Stimulated activated CD4-positive, alpha-beta T cell treated with anti-CD3 and anti-CD28 coated beads, TNF-alpha, amount 100 ng/mL, for 4 hours (primary cell): ENCODE data around the gene CD180.

ENCODE experiments used
- DNase-seq, 3 experiments: peaks; one replicate each; pipeline ENCODE4 v3.0.0-alpha.2; 2020; ENCODE audit warnings: low read depth in 3 of 3

Gene CD180

GRCh38 chr5:67211926-67212325 is 15.3 kb upstream of the CD180 start:
- DNase-seq: no peak

DNA sequence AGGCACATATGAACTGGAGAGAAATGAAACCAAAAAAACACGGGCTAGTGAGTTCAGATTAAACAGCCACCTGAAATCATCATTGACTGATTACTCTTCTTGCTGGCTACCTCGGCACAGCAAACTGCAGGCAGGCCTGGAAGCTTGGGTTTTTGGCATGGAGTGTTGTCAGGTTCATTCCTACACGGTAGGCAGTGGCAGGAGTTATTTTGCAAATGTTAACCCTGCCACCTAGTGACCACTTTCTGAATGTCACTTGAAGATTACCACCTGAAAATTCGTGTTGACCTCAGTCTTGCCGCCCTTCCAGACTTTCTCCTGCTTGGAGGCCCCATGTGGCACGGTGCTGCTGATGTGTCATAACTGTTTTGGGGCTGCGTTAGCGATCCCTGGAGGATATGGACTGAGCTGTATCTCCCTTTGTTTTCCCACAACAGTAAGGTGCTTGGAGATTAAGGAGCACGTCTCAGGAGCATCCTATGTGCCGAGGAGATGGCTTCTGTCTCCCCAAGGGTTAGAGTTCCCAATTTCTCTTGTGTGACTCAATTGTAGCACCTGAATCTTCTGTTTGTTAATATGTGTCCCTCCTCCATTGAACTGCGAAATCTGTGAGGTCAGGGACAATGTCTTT is 12.7 kb upstream of the CD180 start:
- DNase-seq: peak; percentile 22 to 54 (median 32)

DNA sequence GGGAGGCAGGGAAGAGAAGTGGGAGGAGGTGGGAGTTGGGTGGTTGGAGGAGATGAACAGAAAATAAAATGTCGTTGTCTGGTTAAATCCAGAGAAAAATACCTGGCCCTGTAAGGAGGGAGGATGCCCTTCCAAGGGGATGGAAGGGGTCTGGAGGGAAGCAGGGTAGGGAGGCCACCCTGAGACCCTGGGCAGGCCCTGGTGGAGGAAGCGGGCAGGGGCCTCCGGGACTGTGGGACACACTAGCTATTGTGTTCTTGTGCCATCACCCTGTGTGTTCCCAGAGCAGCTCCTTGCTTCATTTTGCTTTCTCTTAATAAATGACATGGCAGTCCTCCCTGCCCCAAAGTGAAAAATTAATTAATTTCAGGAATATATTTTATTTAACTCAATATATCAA is 11.8 kb upstream of the CD180 start:
- no peak for DNase-seq

DNA sequence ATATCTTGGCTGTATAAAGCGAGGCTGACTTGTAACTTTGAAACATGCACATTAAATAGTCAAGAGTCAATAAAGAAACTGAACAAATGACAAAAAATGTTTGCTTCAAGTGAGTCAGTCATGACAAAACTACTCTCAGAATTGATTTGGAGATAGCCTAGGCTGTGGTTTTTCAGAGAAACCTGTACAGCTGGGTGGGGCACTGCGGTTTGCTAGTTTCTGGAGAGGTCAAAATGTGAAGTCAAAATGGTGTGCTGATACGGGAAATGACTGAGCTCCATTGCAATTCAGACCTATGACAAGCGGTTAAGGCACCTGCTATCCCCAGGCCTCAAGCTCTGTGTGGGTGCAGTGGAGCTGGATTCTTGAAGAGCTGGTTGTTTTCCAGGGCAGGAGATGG is 10.3 kb upstream of the CD180 start:
- DNase-seq: peak; percentile 34 to 79 (median 72)

DNA sequence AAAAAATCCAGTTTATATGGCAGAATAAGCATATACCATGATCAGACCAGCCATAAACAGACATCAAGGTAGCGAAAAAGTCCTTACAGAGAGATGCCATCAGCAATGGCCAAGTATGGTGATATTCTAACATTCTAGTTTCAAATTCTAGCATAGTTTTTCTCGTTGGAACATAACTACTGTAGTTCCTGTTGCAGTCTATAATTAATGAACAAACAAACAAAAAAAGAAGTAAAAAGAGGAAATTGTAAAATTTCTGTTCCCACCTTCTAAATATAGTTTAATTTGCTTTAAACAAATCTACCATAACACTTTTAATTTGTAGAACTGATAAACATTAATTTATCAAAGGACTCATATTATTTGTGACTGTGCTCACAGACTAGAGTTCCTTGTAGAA is 9.9 kb upstream of the CD180 start:
- DNase-seq: no peak

DNA sequence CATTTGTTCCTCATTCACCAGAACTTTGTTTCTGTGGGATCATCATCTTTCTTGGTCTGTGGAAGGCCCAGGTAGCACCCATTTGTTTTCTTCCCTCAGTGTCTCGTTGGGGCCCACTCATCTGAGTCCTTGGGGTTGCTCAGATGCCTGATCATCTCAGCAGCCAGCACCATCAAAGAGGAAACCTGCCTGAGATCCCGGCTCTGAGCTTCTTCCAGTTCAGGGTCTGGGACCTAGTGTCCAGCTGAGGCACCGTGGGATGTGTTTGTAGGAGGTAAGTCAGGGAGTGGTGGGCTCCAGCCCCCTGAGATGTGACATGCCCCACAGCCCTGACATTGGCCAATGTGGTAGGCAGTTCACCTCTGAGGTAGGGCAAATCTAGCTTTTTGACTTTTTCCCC is 9.4 kb upstream of the CD180 start:
- DNase-seq: no peak

GRCh38 chr5:67204821-67205220 is 8.2 kb upstream of the CD180 start:
- DNase-seq: no peak

DNA sequence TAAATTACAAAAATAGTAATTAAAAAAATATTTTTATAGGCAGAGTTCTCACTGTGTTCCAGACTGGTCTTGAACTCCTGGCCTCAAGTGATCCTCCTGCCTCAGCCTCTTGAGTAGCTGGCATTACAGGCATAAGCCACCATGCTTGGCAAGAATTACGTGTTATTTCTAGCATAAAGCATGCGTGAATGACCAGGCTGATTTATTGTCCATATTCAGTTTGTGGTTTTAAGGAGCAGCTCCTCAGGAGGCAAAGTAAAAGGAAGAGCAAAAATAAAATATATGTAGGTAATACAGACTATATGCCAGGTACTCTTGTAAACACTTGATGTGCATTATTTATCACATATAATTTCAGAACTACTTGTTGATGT is 7.1 kb upstream of the CD180 start:
- DNase-seq: no peak

GRCh38 chr5:67202828-67203227 is 6.2 kb upstream of the CD180 start:
- DNase-seq: no peak

DNA sequence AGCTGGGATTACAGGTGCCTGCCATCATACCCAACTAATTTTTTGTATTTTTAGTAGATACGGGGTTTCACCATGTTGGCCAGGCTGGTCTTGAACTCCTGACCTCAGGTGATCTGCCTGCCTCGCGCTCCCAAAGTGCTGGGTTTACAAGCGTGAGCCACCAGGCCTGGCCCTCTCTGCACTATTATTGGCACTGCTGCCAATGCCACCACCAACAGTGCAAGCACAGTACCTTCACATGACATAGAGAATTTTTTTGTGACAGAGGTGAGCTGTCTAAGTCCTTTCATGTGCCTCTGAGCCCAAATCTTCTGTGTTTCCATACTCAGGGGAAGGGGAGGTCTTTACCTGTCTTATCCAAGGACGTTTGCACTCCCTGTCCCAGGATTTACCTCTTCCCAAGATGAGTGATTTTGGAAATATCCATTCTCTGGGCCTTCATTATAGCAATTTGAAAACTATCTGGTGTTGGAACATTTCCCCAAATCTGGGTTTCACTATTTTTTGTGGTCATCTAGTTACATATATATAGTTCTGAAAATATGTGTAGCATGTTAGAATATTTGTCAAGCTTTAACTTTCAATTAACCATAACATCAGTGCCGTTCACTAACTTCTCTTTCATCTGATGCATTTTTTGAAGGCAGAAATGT is 5.4 kb upstream of the CD180 start:
- DNase-seq: no peak

GRCh38 chr5:67200809-67201562 is 4.4 kb upstream of the CD180 start:
- no peak for DNase-seq

GRCh38 chr5:67199859-67200258 is 3.3 kb upstream of the CD180 start:
- DNase-seq: no peak

GRCh38 chr5:67198917-67199316 is 2.3 kb upstream of the CD180 start:
- no peak for DNase-seq

DNA sequence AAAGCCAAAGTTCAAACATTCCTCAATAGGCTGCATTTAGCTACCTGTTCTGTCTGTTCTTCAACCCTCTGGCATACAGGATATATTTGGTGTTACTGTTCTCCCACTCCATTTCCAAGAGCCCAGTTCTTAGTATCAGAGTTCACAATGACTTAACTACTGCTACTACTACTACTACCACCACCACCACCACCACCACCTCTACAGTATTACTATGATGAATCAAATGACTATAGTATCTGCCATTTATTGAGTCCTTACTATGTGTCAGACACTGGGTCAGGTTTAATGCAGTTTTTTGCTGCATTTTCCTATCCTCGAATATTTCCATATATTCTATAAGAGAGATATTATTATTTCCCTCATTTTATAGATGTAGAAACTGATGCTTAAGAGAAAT is 937 bp upstream of the CD180 start:
- no peak for DNase-seq

DNA sequence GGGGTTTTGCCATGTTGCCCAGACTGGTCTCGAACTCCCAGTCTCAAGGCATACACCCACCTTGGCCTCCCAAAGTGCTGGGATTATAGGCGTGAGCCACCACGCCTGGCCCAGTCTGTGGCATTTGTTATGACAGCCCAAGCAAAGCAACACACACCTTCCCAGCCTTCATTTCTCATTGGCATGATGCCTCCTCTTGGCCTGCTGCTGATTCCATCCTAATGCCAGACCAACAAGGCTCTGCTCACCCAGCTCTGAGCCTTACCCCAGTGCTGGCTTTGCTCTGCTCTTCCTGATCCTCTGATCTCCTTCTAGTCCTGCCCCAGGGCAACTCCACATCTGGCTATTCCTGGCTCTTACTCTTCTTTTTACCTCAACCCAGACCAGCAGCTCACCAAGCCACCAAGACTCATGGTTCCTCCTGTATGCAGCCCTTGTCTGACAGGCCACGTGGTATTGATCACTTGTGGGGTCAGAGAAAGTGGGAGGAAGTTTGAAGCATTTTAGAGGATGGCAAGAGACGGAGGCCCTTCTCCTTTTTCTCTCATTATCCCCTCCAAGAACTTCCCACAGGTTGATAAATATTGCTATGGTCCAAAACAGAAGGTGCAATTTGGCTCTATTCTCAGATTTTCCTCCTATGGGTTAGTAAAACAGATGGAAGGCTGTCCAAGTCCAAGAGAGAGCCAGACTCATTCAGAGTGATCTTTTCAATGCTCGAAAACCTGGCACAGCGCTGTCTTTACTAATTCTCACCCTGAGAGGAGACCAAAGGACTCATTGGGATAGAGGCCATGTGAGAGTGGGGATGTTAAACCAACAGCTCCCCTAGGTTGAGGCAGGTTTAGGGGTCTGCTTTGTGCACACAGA is 958 bp downstream of the CD180 start:
- DNase-seq: no peak

DNA sequence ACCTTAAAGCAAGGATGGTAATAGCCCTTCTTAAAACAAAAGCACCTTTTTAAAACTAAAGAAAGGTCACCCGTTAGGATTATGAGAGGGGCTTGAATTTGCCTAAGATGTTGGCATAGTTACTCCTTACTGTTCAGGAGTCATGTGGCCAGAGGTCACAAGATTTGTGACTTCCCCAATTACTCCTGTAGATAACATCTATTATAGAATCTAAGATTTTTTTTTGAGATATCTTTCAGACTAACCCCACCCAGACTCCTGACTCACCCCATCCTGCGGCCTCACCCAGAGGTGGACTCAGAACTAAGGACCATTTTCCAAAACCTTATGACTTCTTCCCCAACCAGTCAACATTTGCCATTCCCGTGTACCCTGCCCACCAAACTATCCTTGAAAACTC is 2.4 kb downstream of the CD180 start:
- no peak for DNase-seq

GRCh38 chr5:67193439-67193807 is 3.2 kb downstream of the CD180 start:
- no peak for DNase-seq

DNA sequence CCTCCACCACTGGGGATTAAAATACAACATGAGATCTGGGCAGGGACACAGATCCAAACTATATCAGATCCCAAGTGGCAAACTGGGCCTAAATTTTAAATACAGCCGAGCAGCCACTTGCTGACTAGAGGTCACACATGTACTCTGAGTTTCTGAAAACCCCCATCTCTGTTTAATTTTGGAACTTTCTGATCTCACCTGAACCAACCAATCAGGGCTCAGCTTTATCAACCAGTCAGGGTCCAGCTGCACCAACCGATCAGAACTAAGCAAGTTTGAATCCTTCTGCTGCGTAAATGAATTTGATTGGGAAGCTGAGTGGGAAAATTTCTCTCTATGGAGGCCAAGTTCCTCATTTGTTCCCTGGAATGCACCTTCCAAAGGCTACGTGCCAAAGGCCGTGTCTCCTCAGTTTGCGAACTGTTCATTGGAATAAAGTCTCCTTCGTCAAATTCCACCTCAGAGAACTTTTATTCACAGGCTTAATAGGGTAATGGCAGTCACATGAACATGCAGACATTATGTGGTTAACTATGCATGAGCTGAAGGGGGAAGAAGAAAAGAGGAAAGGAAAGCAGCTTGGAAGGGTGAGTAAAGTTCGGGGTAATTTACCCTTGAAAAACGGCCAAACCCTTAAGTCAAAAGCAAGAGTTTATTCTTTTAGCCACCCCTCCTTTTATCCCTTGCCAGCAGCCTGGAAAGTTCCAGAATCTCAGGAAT is 3.7 kb downstream of the CD180 start:
- DNase-seq: no peak

- DNase-seq: no peak
Observed at GRCh38 chr5:67190861-67191260, 5.7 kb downstream of the CD180 start.

GRCh38 chr5:67190410-67190809 is 6.2 kb downstream of the CD180 start:
- DNase-seq: no peak

- no peak for DNase-seq
Observed at GRCh38 chr5:67189931-67190330, 6.7 kb downstream of the CD180 start.

GRCh38 chr5:67189079-67189354 is 7.6 kb downstream of the CD180 start:
- DNase-seq: no peak
